Right renal pelvis (tissue), 4 donors: ENCODE results near the gene TPPP3. TPM values are rescaled to one million over a fixed set of nuclear protein-coding genes. Genes with fewer than 3 reads are reported as not detected.

Experiments
- DNase-seq, 4 donors: peaks; one replicate each; pipeline ENCODE4 v3.0.0-alpha.2; 2013; ENCODE audit warnings: low read depth in 4 of 4, low spot score in 3 of 4, missing footprints in 1 of 4
- polyA plus RNA-seq, 4 donors: library from polyadenylated mRNA; unstranded; fragments of 120-200 nt; gene quantifications; one replicate each; pipeline ENCODE4 v1.2.1, GENCODE V29; 2013; ENCODE audit not compliant: insufficient read length in 4 of 4

The TPPP3 gene
- polyA plus RNA-seq, 4 donors = 51.7 to 75.7 (median 60.2) TPM

DNA sequence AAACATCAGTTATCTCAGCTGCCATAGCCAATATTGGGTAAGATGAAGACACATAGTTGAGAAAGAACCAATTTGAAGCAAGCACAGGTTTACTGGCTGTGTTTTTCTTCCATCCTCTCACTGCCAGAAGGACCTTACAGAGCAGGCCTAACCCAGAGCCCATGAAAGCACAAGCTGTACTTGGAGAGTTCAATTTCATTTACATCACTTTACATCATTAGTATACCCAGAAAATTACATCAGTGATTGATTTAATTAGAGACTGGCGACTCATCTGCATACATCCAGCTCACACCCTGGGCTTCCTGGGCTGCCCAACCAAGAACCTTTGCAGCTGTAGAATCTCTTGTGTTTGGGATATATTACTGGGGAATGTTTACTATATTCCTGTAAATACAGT lies 43.0 kb downstream of the TPPP3 start:
- no peak for DNase-seq

- DNase-seq = no peak
Observed at GRCh38 chr16:67349172-67349571, 44.1 kb downstream of the TPPP3 start.

DNA sequence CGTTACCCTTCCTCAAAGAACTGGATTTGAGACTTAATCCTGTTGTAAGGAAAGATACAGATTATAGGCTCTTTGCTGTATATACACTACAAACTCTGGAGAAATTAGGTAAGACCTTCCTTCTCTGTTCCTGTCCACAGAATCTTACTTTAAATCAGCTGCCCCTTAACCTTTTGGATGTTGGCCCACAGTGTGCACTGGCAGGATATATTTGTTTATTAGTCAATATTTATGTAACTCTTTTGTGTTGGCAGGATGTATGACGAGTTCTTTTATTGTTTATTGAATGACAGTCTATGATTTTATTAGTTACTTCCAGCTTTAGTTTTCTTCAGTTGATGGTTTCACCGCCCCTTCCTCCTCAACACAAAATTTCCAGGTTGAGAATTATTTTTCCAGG lies 47.0 kb downstream of the TPPP3 start:
- no peak for DNase-seq

GRCh38 chr16:67345401-67345800 lies 47.9 kb downstream of the TPPP3 start:
- DNase-seq = no peak

- no peak for DNase-seq
Observed at GRCh38 chr16:67342616-67343015, 50.7 kb downstream of the TPPP3 start.

- DNase-seq = no peak
Observed at GRCh38 chr16:67341250-67341649, 52.0 kb downstream of the TPPP3 start.

Other genes with a start within 250 kb of the TPPP3 start
- 10 to 100 TPM in 3 of 4 donors, 1 to 10 TPM in 1; 8.4 to 11.9 (median 10.9) TPM for gene B3GNT9, start 242.5 kb downstream of the TPPP3 start, polyA plus RNA-seq
- gene TRADD, start 233.6 kb downstream of the TPPP3 start, polyA plus RNA-seq = 1 to 10 TPM; 3.9 to 7.2 (median 4.5) TPM
- gene FBXL8, start 233.5 kb downstream of the TPPP3 start, polyA plus RNA-seq = 1 to 10 TPM; 1.0 to 1.8 (median 1.4) TPM
- 1 to 10 TPM; 1.4 to 3.5 (median 2.7) TPM for gene HSF4, start 228.8 kb downstream of the TPPP3 start, polyA plus RNA-seq
- 1 to 10 TPM; 2.2 to 6.2 (median 4.8) TPM for gene NOL3, start 223.0 kb downstream of the TPPP3 start, polyA plus RNA-seq
- 10 to 100 TPM; 32.5 to 42.1 (median 36.5) TPM for gene MATCAP1, start 209.5 kb downstream of the TPPP3 start, polyA plus RNA-seq
- gene EXOC3L1, start 203.4 kb downstream of the TPPP3 start, polyA plus RNA-seq = 1 to 10 TPM; 4.6 to 7.8 (median 5.3) TPM
- gene E2F4, start 201.3 kb downstream of the TPPP3 start, polyA plus RNA-seq = 10 to 100 TPM; 58.6 to 64.1 (median 60.1) TPM
- 1 to 10 TPM; 4.1 to 7.5 (median 5.8) TPM for gene ELMO3, start 194.4 kb downstream of the TPPP3 start, polyA plus RNA-seq
- gene TMEM208, start 166.4 kb downstream of the TPPP3 start, polyA plus RNA-seq = 10 to 100 TPM; 40.3 to 50.6 (median 41.4) TPM
- 10 to 100 TPM; 33.4 to 49.1 (median 38.7) TPM for gene FHOD1, start 146.0 kb downstream of the TPPP3 start, polyA plus RNA-seq
- gene SLC9A5, start 144.5 kb downstream of the TPPP3 start, polyA plus RNA-seq = 1 to 10 TPM; 2.9 to 3.9 (median 3.4) TPM
- gene PLEKHG4, start 114.0 kb downstream of the TPPP3 start, polyA plus RNA-seq = 10 to 100 TPM; 11.5 to 16.4 (median 13.8) TPM
- 1 to 10 TPM in 1 of 4 donors, under 1 TPM in 3; 0.84 to 1.7 (median 0.88) TPM for gene KCTD19, start 66.8 kb downstream of the TPPP3 start, polyA plus RNA-seq
- gene LRRC36, start 66.7 kb downstream of the TPPP3 start, polyA plus RNA-seq = 1 to 10 TPM; 3.5 to 4.6 (median 3.9) TPM
- 10 to 100 TPM; 13.2 to 16.8 (median 14.4) TPM for gene ZDHHC1, start 23.0 kb upstream of the TPPP3 start, polyA plus RNA-seq
- gene HSD11B2, start 37.6 kb upstream of the TPPP3 start, polyA plus RNA-seq = 10 to 100 TPM; 49.6 to 57.9 (median 52.0) TPM
- 100 to 1,000 TPM in 1 of 4 donors, 10 to 100 TPM in 3; 82.6 to 104 (median 91.2) TPM for gene ATP6V0D1, start 87.7 kb upstream of the TPPP3 start, polyA plus RNA-seq
- gene AGRP, start 90.0 kb upstream of the TPPP3 start, polyA plus RNA-seq = under 1 TPM in 2 of 4 donors, not detected in 2; 0.25 to 0.31 TPM
- 100 to 1,000 TPM; 110 to 137 (median 117) TPM for gene RIPOR1, start 135.3 kb upstream of the TPPP3 start, polyA plus RNA-seq
- 10 to 100 TPM; 77.8 to 89.6 (median 86.4) TPM for gene CTCF, start 169.0 kb upstream of the TPPP3 start, polyA plus RNA-seq